Measurements from ENCODE around the gene VAV1.
"Not testable (repeated sequence)": the region's sequence is repeated elsewhere in the genome, so short reads cannot be mapped to it uniquely, and the experiment has no call there.

VAV1 gene

DNA sequence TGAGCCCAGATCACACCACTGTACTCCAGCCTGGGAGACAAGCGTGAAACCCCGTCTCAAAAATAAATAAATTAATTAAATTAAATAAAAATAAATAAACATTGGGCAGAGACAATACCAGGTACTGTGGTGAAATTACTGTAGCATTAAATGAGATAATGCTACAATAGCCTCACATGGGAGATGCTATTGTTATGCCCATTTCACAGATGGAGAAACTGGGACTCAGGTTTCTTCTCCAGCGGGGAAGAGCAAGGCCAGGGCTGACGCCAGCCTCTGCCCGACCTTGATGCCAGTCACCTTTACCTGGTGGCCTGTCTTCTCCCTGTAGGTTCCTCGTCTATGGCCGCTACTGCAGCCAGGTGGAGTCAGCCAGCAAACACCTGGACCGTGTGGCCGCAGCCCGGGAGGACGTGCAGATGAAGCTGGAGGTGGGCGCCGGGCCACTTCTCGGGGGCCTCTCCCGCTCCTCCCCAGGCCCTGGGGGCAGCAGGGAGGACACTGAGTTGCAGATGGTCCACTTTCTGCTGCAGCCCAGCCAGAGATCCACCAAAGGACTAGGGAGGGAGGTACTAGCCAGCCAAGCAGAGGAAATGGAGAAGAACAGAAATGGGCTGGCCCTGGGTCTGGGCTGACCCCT, 53.9 kb downstream of the VAV1 start:
- no peak overlapping the region for H3K4me3 ChIP-seq (ENCODE audit: low read depth, low read length)
- no peak for DNase-seq
- TF ChIP-seq, protein P1, sequence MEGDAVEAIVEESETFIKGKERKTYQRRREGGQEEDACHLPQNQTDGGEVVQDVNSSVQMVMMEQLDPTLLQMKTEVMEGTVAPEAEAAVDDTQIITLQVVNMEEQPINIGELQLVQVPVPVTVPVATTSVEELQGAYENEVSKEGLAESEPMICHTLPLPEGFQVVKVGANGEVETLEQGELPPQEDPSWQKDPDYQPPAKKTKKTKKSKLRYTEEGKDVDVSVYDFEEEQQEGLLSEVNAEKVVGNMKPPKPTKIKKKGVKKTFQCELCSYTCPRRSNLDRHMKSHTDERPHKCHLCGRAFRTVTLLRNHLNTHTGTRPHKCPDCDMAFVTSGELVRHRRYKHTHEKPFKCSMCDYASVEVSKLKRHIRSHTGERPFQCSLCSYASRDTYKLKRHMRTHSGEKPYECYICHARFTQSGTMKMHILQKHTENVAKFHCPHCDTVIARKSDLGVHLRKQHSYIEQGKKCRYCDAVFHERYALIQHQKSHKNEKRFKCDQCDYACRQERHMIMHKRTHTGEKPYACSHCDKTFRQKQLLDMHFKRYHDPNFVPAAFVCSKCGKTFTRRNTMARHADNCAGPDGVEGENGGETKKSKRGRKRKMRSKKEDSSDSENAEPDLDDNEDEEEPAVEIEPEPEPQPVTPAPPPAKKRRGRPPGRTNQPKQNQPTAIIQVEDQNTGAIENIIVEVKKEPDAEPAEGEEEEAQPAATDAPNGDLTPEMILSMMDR (IDR thresholded peaks at IDR 0.05; ENCODE audit: low read depth, low read length): no peak
- H3K9me3 ChIP-seq (ENCODE audit: severe bottlenecking): no peaks in the 10 kb centered on the region
- peaks cover 48% of the 10 kb centered on the region for H3K27me3 ChIP-seq (ENCODE audit: insufficient read depth, low read depth, severe bottlenecking)
- H3K36me3 ChIP-seq: no peaks in the 10 kb centered on the region
- no peak overlapping the region for H3K27ac ChIP-seq

DNA sequence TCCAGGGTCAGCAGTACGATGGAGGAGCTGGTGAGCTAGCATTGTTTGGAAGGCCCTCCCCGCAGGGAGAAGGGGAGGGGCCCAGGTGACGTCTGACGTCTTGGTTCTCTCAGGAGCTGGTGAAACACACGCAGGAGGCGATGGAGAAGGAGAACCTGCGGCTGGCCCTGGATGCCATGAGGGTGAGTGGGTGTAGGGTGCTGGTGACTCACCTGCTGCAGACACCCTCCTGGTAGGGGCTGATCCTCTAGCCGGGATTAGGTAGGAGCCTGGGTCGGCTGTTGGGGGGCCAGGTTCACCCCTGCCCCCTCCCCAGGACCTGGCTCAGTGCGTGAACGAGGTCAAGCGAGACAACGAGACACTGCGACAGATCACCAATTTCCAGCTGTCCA, 55.8 kb downstream of the VAV1 start:
- Histone ChIP-seq H3K27ac (no peak overlapping the region), H3K4me3 (ENCODE audit: low read depth, low read length) (no peak overlapping the region), H3K27me3 (ENCODE audit: insufficient read depth, low read depth, severe bottlenecking) (peaks cover 53% of the 10 kb centered on the region), H3K9me3 (ENCODE audit: severe bottlenecking) (no peaks in the 10 kb centered on the region), H3K36me3 (no peaks in the 10 kb centered on the region)
- DNase-seq: no peak
- TF ChIP-seq, protein P1 (IDR thresholded peaks at IDR 0.05; ENCODE audit: low read depth, low read length): no peak

DNA sequence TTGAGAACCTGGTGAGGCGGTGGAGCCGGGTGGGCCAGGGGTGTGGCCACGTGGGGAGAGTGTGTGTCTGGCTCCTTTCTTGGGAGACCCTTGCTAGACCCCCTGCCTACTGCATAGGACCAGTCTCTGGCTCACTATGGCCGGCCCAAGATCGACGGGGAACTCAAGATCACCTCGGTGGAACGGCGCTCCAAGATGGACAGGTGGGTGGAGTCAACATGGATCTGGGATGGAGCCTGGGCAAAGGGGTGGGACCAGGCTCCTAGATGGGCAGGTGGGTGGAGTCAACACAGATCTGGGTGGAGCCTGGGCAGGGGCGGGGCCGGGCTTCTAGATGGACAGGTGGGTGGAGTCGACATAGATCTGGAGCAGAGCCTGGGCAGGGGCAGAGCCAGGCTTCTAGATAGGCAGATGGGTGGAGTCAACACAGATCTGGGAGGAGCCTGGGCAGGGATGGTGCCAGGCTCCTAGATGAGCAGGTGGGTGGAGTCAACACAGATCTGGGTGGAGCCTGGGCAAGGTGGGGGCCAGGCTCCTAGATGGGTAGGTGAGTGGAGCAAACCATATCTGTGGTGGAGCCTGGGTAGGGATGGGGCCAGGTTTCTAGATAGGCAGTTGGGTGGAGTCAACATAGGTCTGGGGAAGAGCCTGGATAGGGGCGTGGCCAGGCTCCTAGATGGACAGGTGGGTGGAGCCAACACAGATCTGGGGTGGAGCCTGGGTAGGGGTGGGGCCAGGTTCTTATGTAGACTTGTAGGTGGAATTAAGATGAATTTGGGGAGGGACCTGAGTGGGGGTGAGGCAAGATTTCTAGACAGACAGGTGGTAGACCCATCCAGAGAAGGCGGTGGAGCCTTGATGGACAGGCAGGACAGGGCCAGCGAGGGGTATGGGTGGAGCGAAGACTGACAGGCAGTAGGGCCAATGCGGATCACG, 56.5 kb downstream of the VAV1 start:
- Histone ChIP-seq H3K9me3 (ENCODE audit: severe bottlenecking) (no peaks in the 10 kb centered on the region), H3K27me3 (ENCODE audit: insufficient read depth, low read depth, severe bottlenecking) (peaks cover 56% of the 10 kb centered on the region), H3K27ac (no peak overlapping the region), H3K4me3 (ENCODE audit: low read depth, low read length) (no peak overlapping the region), H3K36me3 (no peaks in the 10 kb centered on the region)
- TF ChIP-seq, protein P1 (IDR thresholded peaks at IDR 0.05; ENCODE audit: low read depth, low read length): no peak
- no peak for DNase-seq

DNA sequence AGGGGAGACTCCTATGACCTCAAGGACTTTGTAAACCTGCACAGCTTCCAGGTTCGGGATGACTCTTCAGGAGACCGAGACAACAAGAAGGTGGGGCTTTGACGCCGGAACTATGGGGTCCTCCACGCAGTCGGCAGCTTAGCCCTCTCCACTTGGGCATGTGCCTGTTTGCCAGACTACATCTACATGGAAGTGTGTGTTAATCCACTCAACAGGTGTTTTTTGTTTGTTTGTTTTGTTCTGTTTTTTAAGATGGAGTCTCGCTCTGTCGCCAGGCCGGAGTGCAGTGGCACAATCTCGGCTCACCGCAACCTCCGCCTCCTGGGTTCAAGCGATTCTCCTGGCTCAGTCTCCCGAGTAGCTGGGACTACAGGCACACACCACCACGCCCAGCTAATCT, 57.3 kb downstream of the VAV1 start:
- not testable (repeated sequence) for H3K36me3 ChIP-seq; DNase-seq; H3K4me3 ChIP-seq (ENCODE audit: low read depth, low read length); H3K9me3 ChIP-seq (ENCODE audit: severe bottlenecking); H3K27ac ChIP-seq
- H3K27me3 ChIP-seq (ENCODE audit: insufficient read depth, low read depth, severe bottlenecking): peaks cover 59% of the 10 kb centered on the region

DNA sequence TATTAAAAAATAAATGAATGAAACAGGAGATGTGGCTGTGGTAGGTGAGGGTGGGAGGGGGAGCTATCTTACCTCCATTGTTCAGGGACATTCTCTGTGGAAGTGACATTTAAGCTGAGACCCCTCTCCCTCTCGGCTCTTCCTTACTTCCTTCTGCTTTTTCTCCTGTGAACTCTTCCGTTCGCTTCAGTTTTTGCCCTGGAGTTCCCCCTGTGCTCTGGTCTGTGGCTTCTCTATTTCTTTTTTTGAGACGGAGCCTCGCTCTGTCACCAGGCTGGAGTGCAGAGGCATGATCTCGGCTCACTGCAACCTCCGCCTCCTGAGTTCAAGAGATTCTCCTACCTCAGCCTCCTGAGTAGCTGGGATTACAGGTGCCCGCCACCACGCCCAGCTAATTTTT, 58.6 kb downstream of the VAV1 start:
- H3K4me3 ChIP-seq (ENCODE audit: low read depth, low read length); H3K36me3 ChIP-seq; H3K9me3 ChIP-seq (ENCODE audit: severe bottlenecking); H3K27ac ChIP-seq; DNase-seq: not testable (repeated sequence)
- peaks cover 51% of the 10 kb centered on the region for H3K27me3 ChIP-seq (ENCODE audit: insufficient read depth, low read depth, severe bottlenecking)

DNA sequence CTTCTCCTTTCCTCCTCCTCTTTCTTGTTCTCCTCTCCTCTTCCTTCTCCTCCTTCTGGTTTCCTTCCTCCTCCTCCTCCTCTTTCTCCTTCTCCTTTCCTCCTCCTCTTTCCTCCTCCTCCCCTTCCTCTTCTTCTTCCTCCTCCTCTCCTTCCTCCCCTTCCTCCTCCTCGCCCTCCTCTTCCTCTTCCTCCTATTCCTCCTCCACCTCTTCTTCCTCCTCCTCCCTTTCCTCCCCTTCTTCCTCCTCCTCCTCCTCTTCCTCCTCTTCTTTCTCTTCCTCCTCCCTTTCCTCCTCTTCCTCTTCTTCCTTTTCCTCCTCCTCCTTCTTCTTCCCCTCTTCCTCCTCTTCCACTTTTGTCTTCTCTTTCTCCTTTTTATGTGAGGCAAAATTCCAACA, 59.9 kb downstream of the VAV1 start:
- H3K36me3 ChIP-seq: no peaks in the 10 kb centered on the region
- H3K27ac ChIP-seq: no peak overlapping the region
- peaks cover 3% of the 10 kb centered on the region for H3K9me3 ChIP-seq (ENCODE audit: severe bottlenecking)
- H3K4me3 ChIP-seq (ENCODE audit: low read depth, low read length): no peak overlapping the region
- DNase-seq: no peak
- TF ChIP-seq, protein P1 (IDR thresholded peaks at IDR 0.05; ENCODE audit: low read depth, low read length): no peak
- H3K27me3 ChIP-seq (ENCODE audit: insufficient read depth, low read depth, severe bottlenecking): peaks cover 44% of the 10 kb centered on the region
